Mesenchymal stem cell (in vitro differentiated cells and primary cell): ENCODE measurements around the gene FLNC.

Experiments used
- DNase-seq: peaks from one replicate; pipeline ENCODE4 v3.0.0-alpha.2; 2013
- H2AFZ ChIP-seq: one replicate; pipeline ENCODE4 v1.6.1; 2013; ENCODE audit warnings: low read depth, mild to moderate bottlenecking, control low read depth, inconsistent platforms, low read length, moderate library complexity
- H2AK5ac ChIP-seq: 2 replicates; pipeline ENCODE4 v1.6.1; 2013; ENCODE audit warnings: low read length, moderate library complexity, mild to moderate bottlenecking, inconsistent platforms; ENCODE audit not compliant: severe bottlenecking
- H2BK120ac ChIP-seq: one replicate; pipeline ENCODE4 v1.6.1; 2013; ENCODE audit warnings: low read depth, mild to moderate bottlenecking, inconsistent platforms, low read length, moderate library complexity
- H2BK12ac ChIP-seq, 2 experiments: one replicate each; pipeline ENCODE4 v1.6.1; 2013; ENCODE audit warnings: inconsistent platforms in 2 of 2, low read length in 2 of 2, mild to moderate bottlenecking in 2 of 2, moderate library complexity in 2 of 2, control low read depth in 1 of 2
- H2BK15ac ChIP-seq: one replicate; pipeline ENCODE4 v1.6.1; 2013; ENCODE audit warnings: mild to moderate bottlenecking, low read depth, inconsistent platforms; ENCODE audit not compliant: poor library complexity, severe bottlenecking
- H2BK5ac ChIP-seq: 2 replicates; pipeline ENCODE4 v1.6.1; 2013; ENCODE audit warnings: low read depth, mild to moderate bottlenecking, low read length, control low read depth, inconsistent platforms; ENCODE audit not compliant: poor library complexity, severe bottlenecking
- H3K14ac ChIP-seq, 2 experiments: one replicate each; pipeline ENCODE4 v1.6.1; 2013; ENCODE audit warnings: inconsistent platforms in 2 of 2, low read length in 2 of 2, control low read depth in 1 of 2, mild to moderate bottlenecking in 1 of 2, moderate library complexity in 1 of 2
- H3K18ac ChIP-seq, 2 experiments: one replicate each; pipeline ENCODE4 v1.6.1; 2013; ENCODE audit warnings: inconsistent platforms in 2 of 2, low read length in 2 of 2, control low read depth in 1 of 2, low read depth in 1 of 2, mild to moderate bottlenecking in 1 of 2
- H3K23ac ChIP-seq, 2 experiments: one replicate each; pipeline ENCODE4 v1.6.1; 2013; ENCODE audit warnings: inconsistent platforms in 2 of 2, low read length in 2 of 2, mild to moderate bottlenecking in 2 of 2, moderate library complexity in 2 of 2, control low read depth in 1 of 2
- H3K27ac ChIP-seq: 2 replicates; pipeline ENCODE4 v1.5.1; 2013; ENCODE audit warnings: mild to moderate bottlenecking, moderate library complexity, low read length, control low read depth, inconsistent platforms; ENCODE audit not compliant: poor library complexity, severe bottlenecking
- H3K27me3 ChIP-seq, 2 experiments: 2 replicates each; pipeline versions ENCODE4 v1.6.1 to v1.7.0; 2013; ENCODE audit warnings: low read length in 2 of 2, mild to moderate bottlenecking in 2 of 2, moderate library complexity in 2 of 2, control low read depth in 1 of 2, inconsistent platforms in 1 of 2; ENCODE audit not compliant: control insufficient read depth in 1 of 2, insufficient read depth in 1 of 2
- H3K36me3 ChIP-seq, 2 experiments: 2 replicates each; pipeline versions ENCODE4 v1.6.1 to v1.7.0; 2013; ENCODE audit warnings: low read length in 2 of 2, control low read depth in 1 of 2, inconsistent platforms in 1 of 2, low read depth in 1 of 2, mild to moderate bottlenecking in 1 of 2; ENCODE audit not compliant: insufficient read depth in 2 of 2, control insufficient read depth in 1 of 2
- H3K4ac ChIP-seq, 2 experiments: one replicate each; pipeline ENCODE4 v1.6.1; 2013; ENCODE audit warnings: inconsistent platforms in 2 of 2, low read length in 2 of 2, mild to moderate bottlenecking in 2 of 2, moderate library complexity in 2 of 2, control low read depth in 1 of 2, low read depth in 1 of 2
- H3K4me1 ChIP-seq: 2 replicates; pipeline ENCODE4 v1.6.1; 2013; ENCODE audit warnings: low read depth, low read length, control low read depth; ENCODE audit not compliant: control insufficient read depth, insufficient read depth
- H3K4me2 ChIP-seq: 2 replicates; pipeline ENCODE4 v1.6.1; 2013; ENCODE audit warnings: low read length, mild to moderate bottlenecking, inconsistent platforms; ENCODE audit not compliant: poor library complexity, severe bottlenecking
- H3K4me3 ChIP-seq, 2 experiments: 2 replicates each; pipeline versions ENCODE4 v1.5.1 to v1.7.0; 2013; ENCODE audit warnings: low read length in 2 of 2, mild to moderate bottlenecking in 2 of 2, control low read depth in 1 of 2, low read depth in 1 of 2; ENCODE audit not compliant: insufficient read depth in 1 of 2
- H3K79me1 ChIP-seq: replicated peaks from 2 replicates; pipeline ENCODE4 v1.6.1; 2013; ENCODE audit warnings: mild to moderate bottlenecking, control low read depth, low read length, inconsistent platforms; ENCODE audit not compliant: poor library complexity, severe bottlenecking
- H3K9ac ChIP-seq: 2 replicates; pipeline ENCODE4 v1.7.0; 2013; ENCODE audit warnings: mild to moderate bottlenecking, low read length, moderate library complexity
- H3K9me3 ChIP-seq: 2 replicates; pipeline ENCODE4 v1.7.0; 2013; ENCODE audit warnings: mild to moderate bottlenecking, low read length; ENCODE audit not compliant: control insufficient read depth
- H4K8ac ChIP-seq: one replicate; pipeline ENCODE4 v1.6.1; 2013; ENCODE audit warnings: inconsistent platforms, mild to moderate bottlenecking, low read length, moderate library complexity
- H4K91ac ChIP-seq: one replicate; pipeline ENCODE4 v1.6.1; 2013; ENCODE audit warnings: mild to moderate bottlenecking, low read length, inconsistent platforms
- WGBS: methylation state at CpG from one replicate; pipeline ENCODE4 v1.1.7; 2013; ENCODE audit warnings: mixed read lengths; 5-methylcytosine and 5-hydroxymethylcytosine counted together

The FLNC gene

GRCh38 chr7:128795129-128795528, 35.1 kb upstream of the FLNC start:
- 87% methylated on average over 4 of the region's 4 CpGs for WGBS
- no peak overlapping the region for H2BK15ac ChIP-seq

GRCh38 chr7:128796327-128796726, 33.9 kb upstream of the FLNC start:
- Histone ChIP-seq H2BK5ac (no peak overlapping the region), H3K23ac (no peak overlapping the region), H3K14ac (no peak overlapping the region), H3K36me3 (peaks cover 2 to 61% of the 10 kb centered on the region in 2 experiments), H4K91ac (no peak overlapping the region), H3K9ac (peak overlapping the region; percentile 56), H3K79me1 (no peaks in the 10 kb centered on the region), H2AK5ac (no peak overlapping the region), H2BK120ac (no peak overlapping the region), H3K27me3 (peaks cover 0 to 5% of the 10 kb centered on the region in 2 experiments), H3K9me3 (no peaks in the 10 kb centered on the region), H4K8ac (no peak overlapping the region), H3K4me2 (no peak overlapping the region), H3K4me1 (peaks cover 6% of the 10 kb centered on the region), H3K18ac (no peak overlapping the region), H2BK15ac (no peak overlapping the region), H2AFZ (no peak overlapping the region), H2BK12ac (no peak overlapping the region), H3K4me3 (no peak overlapping the region), H3K4ac (peak overlapping the region in 1 of 2 experiments; percentile 39), H3K27ac (no peak overlapping the region)
- DNase-seq: peak; percentile 84
- WGBS: 41% methylated on average over 4 of the region's 5 CpGs

More at GRCh38 chr7:128795129-128795528, 35.1 kb upstream of the FLNC start:
- no peak for DNase-seq
- H3K14ac ChIP-seq: no peak overlapping the region
- H2BK120ac ChIP-seq: no peak overlapping the region
- no peak overlapping the region for H2BK12ac ChIP-seq
- no peak overlapping the region for H2AK5ac ChIP-seq
- no peak overlapping the region for H2BK5ac ChIP-seq
- no peaks in the 10 kb centered on the region for H3K9me3 ChIP-seq
- H4K91ac ChIP-seq: no peak overlapping the region
- H2AFZ ChIP-seq: no peak overlapping the region
- no peak overlapping the region for H4K8ac ChIP-seq
- peak overlapping the region in 1 of 2 experiments; percentile 63 for H3K23ac ChIP-seq
- peaks cover 9% of the 10 kb centered on the region for H3K4me1 ChIP-seq
- H3K27me3 ChIP-seq: peaks cover 0 to 5% of the 10 kb centered on the region in 2 experiments
- H3K18ac ChIP-seq: no peak overlapping the region
- no peak overlapping the region for H3K4me2 ChIP-seq
- no peaks in the 10 kb centered on the region for H3K79me1 ChIP-seq
- H3K36me3 ChIP-seq: peaks cover 2 to 50% of the 10 kb centered on the region in 2 experiments
- H3K27ac ChIP-seq: no peak overlapping the region
- H3K9ac ChIP-seq: no peak overlapping the region
- H3K4ac ChIP-seq: no peak overlapping the region
- H3K4me3 ChIP-seq: no peak overlapping the region

- H4K91ac ChIP-seq: no peak overlapping the region
- H3K9ac ChIP-seq: no peak overlapping the region
- H2BK5ac ChIP-seq: no peak overlapping the region
- H3K79me1 ChIP-seq: no peaks in the 10 kb centered on the region
- no peaks in the 10 kb centered on the region for H3K27me3 ChIP-seq
- H2AK5ac ChIP-seq: no peak overlapping the region
- DNase-seq: no peak
- H3K14ac ChIP-seq: no peak overlapping the region
- H3K9me3 ChIP-seq: no peaks in the 10 kb centered on the region
- H3K27ac ChIP-seq: no peak overlapping the region
- H2AFZ ChIP-seq: no peak overlapping the region
- no peak overlapping the region for H3K4me3 ChIP-seq
- no peak overlapping the region for H3K4me2 ChIP-seq
- no peak overlapping the region for H2BK15ac ChIP-seq
- H3K4ac ChIP-seq: no peak overlapping the region
- no peak overlapping the region for H4K8ac ChIP-seq
- no peak overlapping the region for H2BK12ac ChIP-seq
- H3K23ac ChIP-seq: no peak overlapping the region
- no peak overlapping the region for H2BK120ac ChIP-seq
- H3K18ac ChIP-seq: no peak overlapping the region
- H3K36me3 ChIP-seq: peaks cover 2 to 81% of the 10 kb centered on the region in 2 experiments
- WGBS: no CpG with 5 or more reads among the region's 2 CpGs
- H3K4me1 ChIP-seq: peaks cover under 1% of the 10 kb centered on the region
These were observed 30.8 kb upstream of the FLNC start for GRCh38 chr7:128799451-128799850.

GRCh38 chr7:128800567-128800966, 29.6 kb upstream of the FLNC start:
- WGBS: 98% methylated on average over 2 of the region's 3 CpGs
- Histone ChIP-seq H3K4me1 (peaks cover 3% of the 10 kb centered on the region), H3K36me3 (peaks cover 0 to 81% of the 10 kb centered on the region in 2 experiments), H3K9ac (no peak overlapping the region), H2BK12ac (no peak overlapping the region), H3K79me1 (no peaks in the 10 kb centered on the region), H3K9me3 (no peaks in the 10 kb centered on the region), H4K8ac (no peak overlapping the region), H3K27ac (no peak overlapping the region), H2AK5ac (no peak overlapping the region), H2AFZ (no peak overlapping the region), H3K4me3 (no peak overlapping the region), H3K18ac (no peak overlapping the region), H2BK5ac (no peak overlapping the region), H3K4me2 (no peak overlapping the region), H3K4ac (no peak overlapping the region), H3K23ac (no peak overlapping the region), H2BK15ac (no peak overlapping the region), H2BK120ac (no peak overlapping the region), H3K27me3 (no peaks in the 10 kb centered on the region), H4K91ac (no peak overlapping the region), H3K14ac (no peak overlapping the region)
- DNase-seq: no peak
